Upper lobe of left lung (tissue), 4 donors: ENCODE measurements around the gene CDKAL1.

Experiments
- CTCF ChIP-seq, 6 experiments: fragments of 450-650 bp in 4 of 6; fragments of 200-600 bp in 2 of 6; sonication (generic) in 2 of 6; IDR thresholded peaks; one replicate each; pipeline ENCODE4 v1.5.1; 2016 to 2019; ENCODE audit warnings: antibody characterized with exemption in 6 of 6
- EP300 ChIP-seq, 4 donors: sonication (generic); formaldehyde crosslinking; IDR thresholded peaks; one replicate each; pipeline ENCODE4 v1.5.1; 2017; ENCODE audit warnings: antibody characterized with exemption in 4 of 4, control low read depth in 2 of 4
- POLR2A ChIP-seq, 4 donors: fragments of 450-650 bp; IDR thresholded peaks; one replicate each; pipeline ENCODE4 v1.5.1; 2016 to 2017; ENCODE audit warnings: antibody characterized with exemption in 4 of 4, mild to moderate bottlenecking in 2 of 4
- POLR2AphosphoS5 ChIP-seq, 2 donors: sonication (generic); formaldehyde crosslinking; IDR thresholded peaks; one replicate each; pipeline ENCODE4 v1.5.1; 2017; ENCODE audit warnings: antibody characterized with exemption in 2 of 2

GRCh38 chr6:21180155-21180554, 645.9 kb downstream of the CDKAL1 start:
- TF ChIP-seq CTCF (IDR thresholded peaks at IDR 0.05) (no peak), EP300 (IDR thresholded peaks at IDR 0.05) (no peak), POLR2A (IDR thresholded peaks at IDR 0.05) (no peak), POLR2AphosphoS5 (IDR thresholded peaks at IDR 0.05) (no peak)
